PFSK-1 (cell line): ENCODE measurements around the gene ARL3.

Experiments
- FOXP2 ChIP-seq: optimal IDR thresholded peaks from 2 replicates; pipeline ENCODE3; 2011; ENCODE audit warnings: borderline replicate concordance, control low read depth, inconsistent platforms; ENCODE audit not compliant: insufficient read depth; ENCODE audit errors: extremely low read length, extremely low read depth
- POLR2AphosphoS5 ChIP-seq: IDR thresholded peaks from 2 replicates; pipeline ENCODE4 v1.6.1; 2012; ENCODE audit warnings: low read depth, mild to moderate bottlenecking, control low read depth, low read length, moderate library complexity
- SIN3A ChIP-seq: IDR thresholded peaks from 2 replicates; pipeline ENCODE4 v1.6.1; 2012; ENCODE audit warnings: mild to moderate bottlenecking, low read length, moderate library complexity, borderline replicate concordance; ENCODE audit not compliant: insufficient read depth
- TAF1 ChIP-seq: IDR thresholded peaks from 2 replicates; pipeline ENCODE4 v1.6.1; 2012; ENCODE audit warnings: low read length, control low read depth, borderline replicate concordance; ENCODE audit not compliant: insufficient read depth
- TF ChIP-seq, protein P1 (sequence below), 2 experiments: IDR thresholded peaks; 2 replicates each; pipeline versions ENCODE4 v1.6.1 to v1.8.0; 2011 to 2012; ENCODE audit warnings: low read depth in 2 of 2, low read length in 2 of 2, control low read depth in 1 of 2, inconsistent platforms in 1 of 2, mild to moderate bottlenecking in 1 of 2, moderate library complexity in 1 of 2; ENCODE audit not compliant: insufficient read depth in 1 of 2

The ARL3 gene

GRCh38 chr10:102644646-102645387, 69.4 kb downstream of the ARL3 start:
- TF ChIP-seq FOXP2 (no peak), SIN3A (0 out of 2 replicates have a peak, but pooled peaks have one; percentile 28), TAF1 (0 out of 2 replicates have a peak, but pooled peaks have one; percentile 22)

DNA sequence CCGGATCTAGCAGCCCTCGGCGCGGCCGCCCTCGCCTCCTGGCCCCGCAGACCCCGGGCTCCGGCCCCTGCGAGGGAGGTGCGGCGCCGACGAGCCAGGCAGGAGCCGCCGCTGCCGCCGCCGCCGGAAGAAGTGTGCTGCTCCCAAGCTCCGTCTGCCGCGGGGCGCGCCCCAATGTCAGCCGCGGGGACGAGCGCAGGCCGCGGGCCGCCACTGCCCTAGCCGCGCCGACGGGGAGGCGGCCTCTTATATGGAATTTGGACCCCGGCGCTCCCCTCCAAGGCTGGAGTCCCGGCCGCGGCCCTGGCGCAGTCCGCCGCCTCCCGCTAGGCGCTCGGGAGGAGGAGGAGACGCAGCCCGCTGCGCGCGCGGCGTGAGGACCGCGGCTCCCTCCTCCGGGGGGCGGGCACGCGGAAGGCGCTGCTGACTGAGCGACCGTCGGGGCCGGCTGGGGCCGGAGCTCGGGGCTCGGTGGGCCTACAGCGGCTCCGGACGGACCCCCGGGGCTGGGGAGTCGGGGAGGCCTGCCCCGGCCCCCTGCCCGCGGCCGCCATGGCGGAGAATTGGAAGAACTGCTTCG, 70.0 kb downstream of the ARL3 start, which contains the start of gene TRIM8:
Gene TRIM8, plus strand, starts transcription at position 414 of the 580 bp plus-strand sequence. Its CDS starts 139 bp downstream, at position 553.
- TF ChIP-seq SIN3A (no peak; the same call in 1 of the 2 replicates), TAF1 (no peak), POLR2AphosphoS5 (no peak), FOXP2 (no peak)
- TF ChIP-seq, protein P1, sequence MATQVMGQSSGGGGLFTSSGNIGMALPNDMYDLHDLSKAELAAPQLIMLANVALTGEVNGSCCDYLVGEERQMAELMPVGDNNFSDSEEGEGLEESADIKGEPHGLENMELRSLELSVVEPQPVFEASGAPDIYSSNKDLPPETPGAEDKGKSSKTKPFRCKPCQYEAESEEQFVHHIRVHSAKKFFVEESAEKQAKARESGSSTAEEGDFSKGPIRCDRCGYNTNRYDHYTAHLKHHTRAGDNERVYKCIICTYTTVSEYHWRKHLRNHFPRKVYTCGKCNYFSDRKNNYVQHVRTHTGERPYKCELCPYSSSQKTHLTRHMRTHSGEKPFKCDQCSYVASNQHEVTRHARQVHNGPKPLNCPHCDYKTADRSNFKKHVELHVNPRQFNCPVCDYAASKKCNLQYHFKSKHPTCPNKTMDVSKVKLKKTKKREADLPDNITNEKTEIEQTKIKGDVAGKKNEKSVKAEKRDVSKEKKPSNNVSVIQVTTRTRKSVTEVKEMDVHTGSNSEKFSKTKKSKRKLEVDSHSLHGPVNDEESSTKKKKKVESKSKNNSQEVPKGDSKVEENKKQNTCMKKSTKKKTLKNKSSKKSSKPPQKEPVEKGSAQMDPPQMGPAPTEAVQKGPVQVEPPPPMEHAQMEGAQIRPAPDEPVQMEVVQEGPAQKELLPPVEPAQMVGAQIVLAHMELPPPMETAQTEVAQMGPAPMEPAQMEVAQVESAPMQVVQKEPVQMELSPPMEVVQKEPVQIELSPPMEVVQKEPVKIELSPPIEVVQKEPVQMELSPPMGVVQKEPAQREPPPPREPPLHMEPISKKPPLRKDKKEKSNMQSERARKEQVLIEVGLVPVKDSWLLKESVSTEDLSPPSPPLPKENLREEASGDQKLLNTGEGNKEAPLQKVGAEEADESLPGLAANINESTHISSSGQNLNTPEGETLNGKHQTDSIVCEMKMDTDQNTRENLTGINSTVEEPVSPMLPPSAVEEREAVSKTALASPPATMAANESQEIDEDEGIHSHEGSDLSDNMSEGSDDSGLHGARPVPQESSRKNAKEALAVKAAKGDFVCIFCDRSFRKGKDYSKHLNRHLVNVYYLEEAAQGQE (IDR thresholded peaks at IDR 0.05; ENCODE audit: insufficient read depth in 1 of 2, low read depth in 2 of 2, low read length in 2 of 2), result no peak

GRCh38 chr10:102643336-102644065, 70.7 kb downstream of the ARL3 start:
- TF ChIP-seq TAF1 (peak; percentile 14; the same call in 1 of the 2 replicates), SIN3A (no peak)

DNA sequence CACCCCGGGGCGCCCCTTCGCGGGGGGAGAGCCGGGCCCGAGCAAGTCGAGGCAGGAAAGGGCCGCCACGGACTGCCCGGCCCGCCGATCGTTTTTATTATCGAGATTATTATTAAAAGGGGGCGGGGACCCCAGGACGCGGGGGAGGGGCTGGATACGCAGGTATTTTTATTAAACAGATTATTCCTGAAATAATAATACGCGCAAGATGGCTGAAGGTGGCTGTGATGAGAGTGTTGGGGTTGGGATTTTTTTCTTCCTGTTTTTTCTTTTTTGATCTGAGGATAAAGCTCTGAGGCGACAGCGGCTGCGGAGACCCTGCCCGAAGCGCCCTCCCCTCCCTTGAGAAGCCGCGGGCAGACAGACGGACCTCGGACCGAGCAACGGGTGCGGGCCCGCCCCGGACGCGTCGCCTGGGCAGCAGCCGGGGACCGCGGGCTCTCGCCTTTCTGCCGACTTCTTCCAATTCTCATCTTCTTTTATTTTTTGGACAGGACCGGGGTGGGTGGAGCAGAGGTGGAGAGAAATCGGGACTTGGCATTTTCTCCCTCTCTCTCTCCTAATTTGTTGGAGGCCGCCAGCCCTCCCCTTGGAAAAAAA, 71.4 kb downstream of the ARL3 start:
- 0 out of 2 replicates have a peak, but pooled peaks have one; percentile 28 for TF ChIP-seq SIN3A
- TF ChIP-seq, protein P1 (IDR thresholded peaks at IDR 0.05; ENCODE audit: insufficient read depth in 1 of 2, low read depth in 2 of 2, low read length in 2 of 2), result no peak

- TF ChIP-seq, protein P1 (IDR thresholded peaks at IDR 0.05; ENCODE audit: insufficient read depth in 1 of 2, low read depth in 2 of 2, low read length in 2 of 2), result no peak
- peak; percentile 19; the same call in 1 of the 2 replicates for TF ChIP-seq TAF1
- peak; percentile 39; the same call in 1 of the 2 replicates for TF ChIP-seq POLR2AphosphoS5
- no peak for TF ChIP-seq FOXP2
- TF ChIP-seq SIN3A, result 0 out of 2 replicates have a peak, but pooled peaks have one; percentile 7
These were observed 72.1 kb downstream of the ARL3 start for GRCh38 chr10:102641880-102642735.
